Duodenal mucosa (tissue), 2 donors: ENCODE data around the gene CARS1.

ENCODE experiments used
- H3K27ac ChIP-seq: one replicate; pipeline ENCODE4 v1.7.0; 2013; ENCODE audit warnings: low read depth, low read length
- H3K27me3 ChIP-seq, 2 donors: one replicate each; pipeline ENCODE4 v1.7.0; 2013; ENCODE audit warnings: low read length in 2 of 2, control low read depth in 1 of 2; ENCODE audit not compliant: insufficient read depth in 2 of 2, control insufficient read depth in 1 of 2
- H3K36me3 ChIP-seq, 2 donors: one replicate each; pipeline ENCODE4 v1.7.0; 2013; ENCODE audit warnings: low read length in 2 of 2, control low read depth in 1 of 2; ENCODE audit not compliant: insufficient read depth in 2 of 2, control insufficient read depth in 1 of 2
- H3K4me1 ChIP-seq, 2 donors: one replicate each; pipeline ENCODE4 v1.7.0; 2013; ENCODE audit warnings: low read length in 2 of 2, control low read depth in 1 of 2; ENCODE audit not compliant: insufficient read depth in 2 of 2, control insufficient read depth in 1 of 2
- H3K4me3 ChIP-seq, 2 donors: one replicate each; pipeline ENCODE4 v1.7.0; 2013; ENCODE audit warnings: low read length in 2 of 2, low read depth in 1 of 2
- H3K9ac ChIP-seq, 2 donors: one replicate each; pipeline ENCODE4 v1.7.0; 2013; ENCODE audit warnings: low read length in 2 of 2, low read depth in 1 of 2
- H3K9me3 ChIP-seq, 2 donors: one replicate each; pipeline ENCODE4 v1.7.0; 2013; ENCODE audit warnings: low read length in 2 of 2, control low read depth in 1 of 2; ENCODE audit not compliant: control insufficient read depth in 1 of 2

CARS1 gene

GRCh38 chr11:2963112-2963754, 94.0 kb downstream of the CARS1 start:
- Histone ChIP-seq H3K9me3 (no peaks in the 10 kb centered on the region), H3K36me3 (peaks cover 57 to 87% of the 10 kb centered on the region in 2 donors), H3K4me3 (no peak overlapping the region), H3K4me1 (no peaks in the 10 kb centered on the region), H3K27me3 (no peaks in the 10 kb centered on the region), H3K9ac (no peak overlapping the region), H3K27ac (no peak overlapping the region)

GRCh38 chr11:2961080-2961479, 96.1 kb downstream of the CARS1 start:
- Histone ChIP-seq H3K4me1 (no peaks in the 10 kb centered on the region), H3K36me3 (peaks cover 54 to 94% of the 10 kb centered on the region in 2 donors), H3K9me3 (no peaks in the 10 kb centered on the region), H3K27me3 (no peaks in the 10 kb centered on the region), H3K9ac (no peak overlapping the region), H3K27ac (no peak overlapping the region), H3K4me3 (no peak overlapping the region)

- Histone ChIP-seq H3K27me3 (no peaks in the 10 kb centered on the region), H3K9me3 (no peaks in the 10 kb centered on the region), H3K27ac (no peak overlapping the region), H3K4me1 (no peaks in the 10 kb centered on the region), H3K9ac (no peak overlapping the region), H3K36me3 (peaks cover 52 to 93% of the 10 kb centered on the region in 2 donors), H3K4me3 (no peak overlapping the region)
Measured at GRCh38 chr11:2960139-2960538, 97.1 kb downstream of the CARS1 start.

- Histone ChIP-seq H3K4me1 (no peaks in the 10 kb centered on the region), H3K9ac (no peak overlapping the region), H3K27me3 (no peaks in the 10 kb centered on the region), H3K27ac (no peak overlapping the region), H3K36me3 (peaks cover 48 to 93% of the 10 kb centered on the region in 2 donors), H3K9me3 (no peaks in the 10 kb centered on the region), H3K4me3 (no peak overlapping the region)
Measured at GRCh38 chr11:2958251-2958650, 99.0 kb downstream of the CARS1 start.

- H3K4me3 ChIP-seq, result no peak overlapping the region
- H3K4me1 ChIP-seq, result peaks cover 0 to 5% of the 10 kb centered on the region in 2 donors
- no peaks in the 10 kb centered on the region for H3K27me3 ChIP-seq
- no peaks in the 10 kb centered on the region for H3K9me3 ChIP-seq
- H3K36me3 ChIP-seq, result peaks cover 54 to 99% of the 10 kb centered on the region in 2 donors
- H3K9ac ChIP-seq, result no peak overlapping the region
- H3K27ac ChIP-seq, result no peak overlapping the region
Measured at GRCh38 chr11:2955906-2956476, 101.2 kb downstream of the CARS1 start.

GRCh38 chr11:2954263-2954662, 103.0 kb downstream of the CARS1 start:
- H3K9ac ChIP-seq, result no peak overlapping the region
- no peak overlapping the region for H3K4me3 ChIP-seq
- H3K36me3 ChIP-seq, result peaks cover 68 to 99% of the 10 kb centered on the region in 2 donors
- H3K9me3 ChIP-seq, result no peaks in the 10 kb centered on the region
- no peak overlapping the region for H3K27ac ChIP-seq
- no peaks in the 10 kb centered on the region for H3K27me3 ChIP-seq
- H3K4me1 ChIP-seq, result peaks cover 0 to 5% of the 10 kb centered on the region in 2 donors

- no peaks in the 10 kb centered on the region for H3K9me3 ChIP-seq
- H3K4me3 ChIP-seq, result no peak overlapping the region
- peaks cover 0 to 5% of the 10 kb centered on the region in 2 donors for H3K4me1 ChIP-seq
- H3K9ac ChIP-seq, result no peak overlapping the region
- no peaks in the 10 kb centered on the region for H3K27me3 ChIP-seq
- H3K27ac ChIP-seq, result no peak overlapping the region
- peaks cover 59 to 98% of the 10 kb centered on the region in 2 donors for H3K36me3 ChIP-seq
Measured at GRCh38 chr11:2952290-2952689, 104.9 kb downstream of the CARS1 start.

GRCh38 chr11:2951231-2952110, 105.8 kb downstream of the CARS1 start:
- H3K9ac ChIP-seq, result no peak overlapping the region
- H3K36me3 ChIP-seq, result peaks cover 54 to 94% of the 10 kb centered on the region in 2 donors
- no peaks in the 10 kb centered on the region for H3K27me3 ChIP-seq
- no peak overlapping the region for H3K4me3 ChIP-seq
- H3K9me3 ChIP-seq, result no peaks in the 10 kb centered on the region
- peaks cover 0 to 5% of the 10 kb centered on the region in 2 donors for H3K4me1 ChIP-seq
- H3K27ac ChIP-seq, result no peak overlapping the region
